Peyer's patch (tissue), 4 donors: ENCODE data around the gene EPB41L3.

ENCODE experiments used
- POLR2A ChIP-seq, 2 donors: fragments of 450-650 bp; IDR thresholded peaks; one replicate each; pipeline ENCODE4 v1.5.1; 2017; ENCODE audit warnings: antibody characterized with exemption in 2 of 2, mild to moderate bottlenecking in 2 of 2, moderate library complexity in 2 of 2
- TF ChIP-seq, protein P1 (sequence below), 6 experiments: fragments of 450-650 bp in 4 of 6; fragments of 200-600 bp in 2 of 6; sonication (generic) in 1 of 6; IDR thresholded peaks; one replicate each; pipeline ENCODE4 v1.5.1; 2017 to 2019; ENCODE audit warnings: antibody characterized with exemption in 6 of 6, mild to moderate bottlenecking in 3 of 6, moderate library complexity in 1 of 6

DNA sequence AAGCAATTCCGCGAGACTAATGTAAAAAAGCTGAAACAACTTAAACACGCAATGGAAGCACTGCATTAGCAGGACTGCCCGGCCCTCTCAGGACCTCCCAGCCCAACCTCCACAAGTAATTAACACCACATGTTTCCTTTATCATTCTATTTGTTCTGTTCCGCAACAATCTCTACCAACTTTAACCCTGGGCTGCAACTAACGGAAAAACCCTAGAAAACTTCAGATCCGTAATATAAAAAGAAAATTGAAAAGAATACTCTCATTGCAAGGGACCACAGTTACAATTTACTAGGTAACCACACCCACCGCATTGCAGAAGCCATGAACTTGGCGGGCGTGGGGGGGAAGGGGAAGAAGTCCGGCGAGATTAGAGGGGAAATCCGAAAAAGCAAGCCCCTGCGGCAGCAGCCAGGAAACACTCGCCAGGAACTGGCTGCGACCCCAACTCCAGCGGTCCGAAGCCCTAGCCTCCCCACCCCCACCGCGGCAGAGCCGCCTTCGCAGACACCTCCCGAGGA lies 1.2 kb downstream of the EPB41L3 start:
- TF ChIP-seq POLR2A (IDR thresholded peaks at IDR 0.05): no peak
- TF ChIP-seq, protein P1, sequence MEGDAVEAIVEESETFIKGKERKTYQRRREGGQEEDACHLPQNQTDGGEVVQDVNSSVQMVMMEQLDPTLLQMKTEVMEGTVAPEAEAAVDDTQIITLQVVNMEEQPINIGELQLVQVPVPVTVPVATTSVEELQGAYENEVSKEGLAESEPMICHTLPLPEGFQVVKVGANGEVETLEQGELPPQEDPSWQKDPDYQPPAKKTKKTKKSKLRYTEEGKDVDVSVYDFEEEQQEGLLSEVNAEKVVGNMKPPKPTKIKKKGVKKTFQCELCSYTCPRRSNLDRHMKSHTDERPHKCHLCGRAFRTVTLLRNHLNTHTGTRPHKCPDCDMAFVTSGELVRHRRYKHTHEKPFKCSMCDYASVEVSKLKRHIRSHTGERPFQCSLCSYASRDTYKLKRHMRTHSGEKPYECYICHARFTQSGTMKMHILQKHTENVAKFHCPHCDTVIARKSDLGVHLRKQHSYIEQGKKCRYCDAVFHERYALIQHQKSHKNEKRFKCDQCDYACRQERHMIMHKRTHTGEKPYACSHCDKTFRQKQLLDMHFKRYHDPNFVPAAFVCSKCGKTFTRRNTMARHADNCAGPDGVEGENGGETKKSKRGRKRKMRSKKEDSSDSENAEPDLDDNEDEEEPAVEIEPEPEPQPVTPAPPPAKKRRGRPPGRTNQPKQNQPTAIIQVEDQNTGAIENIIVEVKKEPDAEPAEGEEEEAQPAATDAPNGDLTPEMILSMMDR (IDR thresholded peaks at IDR 0.05): no peak
